GM12878 (cell line): ENCODE data around the gene SLC6A9. TPM values are rescaled to one million over a fixed set of nuclear protein-coding genes. Genes with fewer than 3 reads are reported as not detected.
A peak's percentile ranks its signal among the peaks of the same experiment; 100 is the strongest.

Experiments
- ATAC-seq: fragments of 200-7000 bp; cut with Tn5 transposase; 3 replicates; pipeline ENCODE4 v1.9.1; 2020; ENCODE audit warnings: mild to moderate bottlenecking, moderate library complexity
- BruUV-seq: library from RNA; stranded (reverse); fragments of 400-500 nt; replicated peaks from 2 replicates; lab custom pipeline; 2021; lab: Mats Ljungman, UMichigan
- CTCF ChIA-PET: fragments of 300-600 bp; sonication (Branson Sonifier 250); formaldehyde crosslinking; extraction: SDS; loops from one replicate; lab custom pipeline; 2021; ENCODE audit warnings: inconsistent platforms; lab: Yijun Ruan, JAX
- POLR2A ChIA-PET: fragments of 350-600 bp; formaldehyde crosslinking; extraction: SDS; loops from one replicate; lab custom pipeline; 2021; ENCODE audit warnings: inconsistent platforms; lab: Charles Lee
- RAD21 ChIA-PET: fragments of 300-600 bp; sonication (Branson Sonifier 250); formaldehyde crosslinking; loops from one replicate; lab custom pipeline; 2023; ENCODE audit warnings: antibody characterized with exemption; ENCODE audit not compliant: unreplicated experiment; lab: Charles Lee
- SMC1A ChIA-PET: fragments of 300-600 bp; sonication (Branson Sonifier 250); formaldehyde crosslinking; loops from one replicate; lab custom pipeline; 2023; ENCODE audit not compliant: unreplicated experiment, uncharacterized antibody; lab: Charles Lee
- DNase-seq: peaks from one replicate; pipeline ENCODE4 v3.0.0-alpha.2; 2011; ENCODE audit warnings: low read depth, low spot score
- FAIRE-seq: peaks from 3 replicates; lab custom pipeline; 2011; peaks lifted over from hg19 to GRCh38; lab: Jason Lieb, UNC
- H2AFZ ChIP-seq: 2 replicates; pipeline ENCODE4 v1.6.0; 2011; ENCODE audit warnings: low read depth, low read length, control low read depth; ENCODE audit not compliant: control insufficient read depth
- H3K27ac ChIP-seq: 2 replicates; pipeline ENCODE4 v1.5.1; 2011; ENCODE audit warnings: control low read depth; ENCODE audit not compliant: control insufficient read depth, insufficient read depth
- H3K27me3 ChIP-seq, 2 experiments: replicated peaks in 1 of 2; 2 replicates each; pipeline versions ENCODE4 v1.6.0 to v1.6.1; 2011; ENCODE audit warnings: low read length in 1 of 2; ENCODE audit not compliant: control insufficient read depth in 2 of 2, insufficient read depth in 2 of 2
- H3K36me3 ChIP-seq, 2 experiments: 2 replicates each; pipeline ENCODE4 v1.5.1; 2011; ENCODE audit warnings: low read length in 1 of 2; ENCODE audit not compliant: control insufficient read depth in 2 of 2, insufficient read depth in 2 of 2
- H3K4me1 ChIP-seq: 2 replicates; pipeline ENCODE4 v1.6.1; 2011; ENCODE audit warnings: mild to moderate bottlenecking, low read length, moderate library complexity, mixed read lengths; ENCODE audit not compliant: control insufficient read depth, insufficient read depth
- H3K4me2 ChIP-seq: 2 replicates; pipeline ENCODE4 v1.6.0; 2011; ENCODE audit warnings: control low read depth; ENCODE audit not compliant: control insufficient read depth, insufficient read depth
- H3K4me3 ChIP-seq: fragments of 200-600 bp; sonication (generic); 2 replicates; pipeline ENCODE4 v1.5.1; 2016
- H3K79me2 ChIP-seq: 2 replicates; pipeline ENCODE4 v1.6.0; 2011; ENCODE audit warnings: low read length; ENCODE audit not compliant: control insufficient read depth, insufficient read depth
- H3K9ac ChIP-seq: 2 replicates; pipeline ENCODE4 v1.8.0; 2011; ENCODE audit warnings: low read length, control low read depth, mixed read lengths; ENCODE audit not compliant: control insufficient read depth, insufficient read depth
- H3K9me3 ChIP-seq: replicated peaks from 3 replicates; pipeline ENCODE4 v1.5.1; 2011; ENCODE audit warnings: mild to moderate bottlenecking, low read length; ENCODE audit not compliant: control insufficient read depth, insufficient read depth
- H4K20me1 ChIP-seq: 2 replicates; pipeline ENCODE4 v1.6.0; 2011; ENCODE audit not compliant: control insufficient read depth, insufficient read depth
- BCL11A ChIP-seq: IDR thresholded peaks from 2 replicates; pipeline ENCODE4 v1.6.1; 2011; ENCODE audit warnings: low read depth, low read length
- CEBPB ChIP-seq, 2 experiments: fragments of 150-350 bp in 1 of 2; IDR thresholded peaks; 2 replicates each; pipeline ENCODE4 v1.6.1; 2012 to 2014; ENCODE audit warnings: low read depth in 2 of 2, low read length in 2 of 2, borderline replicate concordance in 1 of 2, inconsistent platforms in 1 of 2
- DPF2 ChIP-seq: fragments of 450-650 bp; IDR thresholded peaks from 2 replicates; pipeline ENCODE4 v1.6.1; 2017; ENCODE audit warnings: mild to moderate bottlenecking
- EED ChIP-seq: sonication (generic); IDR thresholded peaks from 2 replicates; pipeline ENCODE4 v1.6.1; 2016; ENCODE audit warnings: antibody characterized with exemption, low read depth
- MYB ChIP-seq: fragments of 150-350 bp; IDR thresholded peaks from 2 replicates; pipeline ENCODE4 v1.6.1; 2014; ENCODE audit warnings: mild to moderate bottlenecking, low read depth, low read length, borderline replicate concordance
- NR2C2 ChIP-seq: IDR thresholded peaks from 2 replicates; pipeline ENCODE4 v1.6.1; 2011; ENCODE audit warnings: borderline replicate concordance, low read depth; ENCODE audit not compliant: control insufficient read depth, insufficient read length
- PAX8 ChIP-seq: fragments of 450-650 bp; IDR thresholded peaks from 2 replicates; pipeline ENCODE4 v1.6.1; 2017; ENCODE audit warnings: mild to moderate bottlenecking, moderate library complexity
- RCOR1 ChIP-seq: conservative IDR thresholded peaks from 2 replicates; pipeline ENCODE4 v1.6.1; 2012; ENCODE audit warnings: low read depth, low read length, improper control_type of control experiment
- RFX5 ChIP-seq: IDR thresholded peaks from 2 replicates; pipeline ENCODE4 v1.6.1; 2011; ENCODE audit warnings: low read depth, low read length, improper control_type of control experiment
- ZBED1 ChIP-seq: IDR thresholded peaks from 2 replicates; pipeline ENCODE4 v1.6.1; 2016; ENCODE audit warnings: borderline replicate concordance
- ZZZ3 ChIP-seq: IDR thresholded peaks from 2 replicates; pipeline ENCODE4 v1.6.1; 2011; ENCODE audit warnings: low read depth; ENCODE audit not compliant: control insufficient read depth, insufficient read length
- WGBS: methylation state at CpG from one replicate; pipeline ENCODE4 v1.1.6; 2016; ENCODE audit warnings: low lambda C conversion rate; ENCODE audit not compliant: insufficient replicate concordance, insufficient coverage; ENCODE audit errors: missing lambda C conversion rate; 5-methylcytosine and 5-hydroxymethylcytosine counted together
- in situ Hi-C: fragments of 300-500 bp; cut with MboI; formaldehyde crosslinking; loops from 9 replicates; pipeline ENCODE4 v1.14.3; 2018; ENCODE audit warnings: mixed read lengths
- intact Hi-C: fragments of 100-400 bp; cut with micrococcal nuclease; formaldehyde crosslinking; loops from one replicate; pipeline ENCODE4 v1.14.2; 2022; ENCODE audit not compliant: unreplicated experiment
- polyA plus RNA-seq, 11 experiments: library from polyadenylated mRNA; depleted of rRNA in 4 of 11; unstranded in 6 of 11; stranded (reverse) in 5 of 11; fragments of >200 nt; fragmentation: Nextera tagmentation in 4 of 11; fragmentation: Illumina TruSeq in 1 of 11; extraction: Ambion mirVana in 4 of 11; extraction: Trizol in 1 of 11; gene quantifications; 1 replicate in 1 of 11; 2 replicates in 10 of 11; pipeline versions ENCODE4 v1.2.1 to v1.2.3, GENCODE V29; 2011 to 2016; ENCODE audit warnings: inconsistent platforms in 2 of 11, missing spikeins in 2 of 11, low read depth in 1 of 11
- total RNA-seq, 4 experiments: library from RNA; depleted of rRNA in 3 of 4; stranded (reverse); fragments of >200 nt in 3 of 4; fragmentation: Illumina TruSeq in 1 of 4; extraction: Trizol in 1 of 4; gene quantifications; 2 replicates each; pipeline versions ENCODE4 v1.2.1 to v1.2.3, GENCODE V29; 2013 to 2021
- TF ChIP-seq, protein P1 (sequence below): IDR thresholded peaks from 2 replicates; pipeline ENCODE4 v1.6.1; 2011; ENCODE audit warnings: low read depth, low read length, improper control_type of control experiment, borderline replicate concordance
- TF ChIP-seq, protein P2 (sequence below): fragments of 450-650 bp; IDR thresholded peaks from 2 replicates; pipeline ENCODE4 v1.6.1; 2014; ENCODE audit warnings: mild to moderate bottlenecking
- TF ChIP-seq, protein P3 (sequence below): fragments of 450-650 bp; IDR thresholded peaks from 2 replicates; pipeline ENCODE4 v1.6.1; 2018; ENCODE audit warnings: borderline replicate concordance, mild to moderate bottlenecking; ENCODE audit not compliant: partially characterized antibody

The SLC6A9 gene
- total and polyA plus RNA-seq, 10 of the 15 experiments (the other 5 are each of a cell fraction or from before 2014, with no cell fraction given), result 0.02 to 2.0 (median 0.63) TPM

DNA sequence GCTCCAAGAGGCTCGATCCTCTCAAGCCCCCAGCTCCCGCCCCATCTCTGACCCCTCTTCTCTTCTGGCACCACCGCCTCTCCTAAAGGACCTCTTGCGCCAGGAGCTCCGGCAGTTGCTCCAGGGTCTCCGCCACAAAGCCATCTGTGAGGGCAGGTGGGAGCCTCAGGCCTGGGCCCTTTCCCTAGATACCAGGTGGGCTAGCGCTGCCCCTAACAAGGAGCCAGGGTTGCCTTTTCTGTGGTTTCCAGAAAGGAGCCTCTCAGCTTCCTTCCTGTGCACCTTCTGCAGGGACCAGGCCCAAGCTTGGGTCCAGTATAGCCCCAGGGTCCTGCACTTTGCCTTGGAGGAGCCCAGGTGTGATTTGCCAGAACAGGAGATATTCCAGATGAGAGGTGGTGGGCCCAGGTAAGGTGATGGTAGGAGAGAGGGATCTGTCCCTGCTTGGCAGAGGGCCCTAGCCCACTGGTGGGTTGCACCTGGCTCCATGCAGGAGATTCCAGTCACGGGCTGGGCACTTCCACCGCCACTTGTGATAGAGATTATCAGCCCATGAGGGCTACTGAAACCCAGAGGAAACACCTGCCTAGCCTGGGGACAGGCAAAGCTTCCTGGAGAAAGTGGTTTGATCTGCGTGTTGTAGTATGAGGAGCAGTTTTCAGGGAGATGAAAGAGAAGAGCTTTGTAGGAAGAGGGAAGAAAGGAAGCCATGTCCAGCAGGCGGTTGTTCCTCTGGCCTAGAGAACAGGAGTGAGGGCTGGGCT is 38.8 kb downstream of the SLC6A9 start:
- Histone ChIP-seq H3K4me2 (peak overlapping the region; percentile 23), H3K79me2 (no peaks in the 10 kb centered on the region), H3K27ac (no peak overlapping the region), H3K27me3 (no peaks in the 10 kb centered on the region), H2AFZ (peak overlapping the region; percentile 91), H4K20me1 (no peaks in the 10 kb centered on the region), H3K36me3 (no peaks in the 10 kb centered on the region; a peak in 1 of 4 replicates), H3K4me3 (peak overlapping the region; percentile 72), H3K9ac (no peak overlapping the region; the same call in 1 of the 2 replicates), H3K4me1 (peaks cover 17% of the 10 kb centered on the region), H3K9me3 (no peaks in the 10 kb centered on the region)
- TF ChIP-seq, protein P1, sequence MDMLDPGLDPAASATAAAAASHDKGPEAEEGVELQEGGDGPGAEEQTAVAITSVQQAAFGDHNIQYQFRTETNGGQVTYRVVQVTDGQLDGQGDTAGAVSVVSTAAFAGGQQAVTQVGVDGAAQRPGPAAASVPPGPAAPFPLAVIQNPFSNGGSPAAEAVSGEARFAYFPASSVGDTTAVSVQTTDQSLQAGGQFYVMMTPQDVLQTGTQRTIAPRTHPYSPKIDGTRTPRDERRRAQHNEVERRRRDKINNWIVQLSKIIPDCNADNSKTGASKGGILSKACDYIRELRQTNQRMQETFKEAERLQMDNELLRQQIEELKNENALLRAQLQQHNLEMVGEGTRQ, result no peak
- TF ChIP-seq, protein P2, sequence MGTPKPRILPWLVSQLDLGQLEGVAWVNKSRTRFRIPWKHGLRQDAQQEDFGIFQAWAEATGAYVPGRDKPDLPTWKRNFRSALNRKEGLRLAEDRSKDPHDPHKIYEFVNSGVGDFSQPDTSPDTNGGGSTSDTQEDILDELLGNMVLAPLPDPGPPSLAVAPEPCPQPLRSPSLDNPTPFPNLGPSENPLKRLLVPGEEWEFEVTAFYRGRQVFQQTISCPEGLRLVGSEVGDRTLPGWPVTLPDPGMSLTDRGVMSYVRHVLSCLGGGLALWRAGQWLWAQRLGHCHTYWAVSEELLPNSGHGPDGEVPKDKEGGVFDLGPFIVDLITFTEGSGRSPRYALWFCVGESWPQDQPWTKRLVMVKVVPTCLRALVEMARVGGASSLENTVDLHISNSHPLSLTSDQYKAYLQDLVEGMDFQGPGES, result no peak
- TF ChIP-seq BCL11A (no peak), DPF2 (no peak), RFX5 (no peak), ZZZ3 (no peak), NR2C2 (no peak), CEBPB (IDR thresholded peaks at IDR 0.05; ENCODE audit: borderline replicate concordance in 1 of 2, low read depth in 2 of 2, low read length in 2 of 2) (no peak), ZBED1 (no peak), EED (no peak), PAX8 (no peak), MYB (no peak), RCOR1 (no peak)
- TF ChIP-seq, protein P3, sequence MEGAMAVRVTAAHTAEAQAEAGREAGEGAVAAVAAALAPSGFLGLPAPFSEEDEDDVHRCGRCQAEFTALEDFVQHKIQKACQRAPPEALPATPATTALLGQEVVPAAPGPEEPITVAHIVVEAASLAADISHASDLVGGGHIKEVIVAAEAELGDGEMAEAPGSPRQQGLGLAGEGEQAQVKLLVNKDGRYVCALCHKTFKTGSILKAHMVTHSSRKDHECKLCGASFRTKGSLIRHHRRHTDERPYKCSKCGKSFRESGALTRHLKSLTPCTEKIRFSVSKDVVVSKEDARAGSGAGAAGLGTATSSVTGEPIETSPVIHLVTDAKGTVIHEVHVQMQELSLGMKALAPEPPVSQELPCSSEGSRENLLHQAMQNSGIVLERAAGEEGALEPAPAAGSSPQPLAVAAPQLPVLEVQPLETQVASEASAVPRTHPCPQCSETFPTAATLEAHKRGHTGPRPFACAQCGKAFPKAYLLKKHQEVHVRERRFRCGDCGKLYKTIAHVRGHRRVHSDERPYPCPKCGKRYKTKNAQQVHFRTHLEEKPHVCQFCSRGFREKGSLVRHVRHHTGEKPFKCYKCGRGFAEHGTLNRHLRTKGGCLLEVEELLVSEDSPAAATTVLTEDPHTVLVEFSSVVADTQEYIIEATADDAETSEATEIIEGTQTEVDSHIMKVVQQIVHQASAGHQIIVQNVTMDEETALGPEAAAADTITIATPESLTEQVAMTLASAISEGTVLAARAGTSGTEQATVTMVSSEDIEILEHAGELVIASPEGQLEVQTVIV, result no peak
- ChIA-PET SMC1A (interaction anchor here (0.6 to 2.4 kb wide), 9 partner anchors 15 to 343 kb away, joined by 3 to 7 read pairs (median 3); partner anchors contain the start of genes IPO13 and KDM4A), CTCF (interaction anchor here (0.7 to 4.6 kb wide), 11 partner anchors 14 to 229 kb away, joined by 3 to 25 read pairs (median 5); partner anchors contain the start of genes ATP6V0B and IPO13), POLR2A (interaction anchor here (0.9 to 1.7 kb wide), 4 partner anchors 15 to 38 kb away, joined by 4 to 6 read pairs (median 4); partner anchors contain the start of gene ATP6V0B), RAD21 (interaction anchor here (1.8 kb wide), 2 partner anchors 43 to 229 kb away, joined by 5 to 7 read pairs; no protein-coding TSS in a partner anchor)
- FAIRE-seq, result no peak
- ATAC-seq, result no peak
- intact Hi-C loops (loop anchor here (5.0 kb wide), 1 partner anchor 40 kb away; the partner anchor contains the start of gene SLC6A9), in situ Hi-C loops (no loop called here)
- DNase-seq, result no peak
- WGBS, result 63% methylated on average over 11 of the region's 11 CpGs
- BruUV-seq, result no TSS peak
